Activated T-cell treated with anti-CD3 and anti-CD28 coated beads for 24 hours (primary cell): ENCODE results near the gene CAGE1.
A peak's percentile ranks its signal among the peaks of the same experiment; 100 is the strongest.
"Not testable (repeated sequence)": the region's sequence is repeated elsewhere in the genome, so short reads cannot be mapped to it uniquely, and the experiment has no call there.

Experiments used
- DNase-seq: peaks from one replicate; pipeline ENCODE4 v3.0.0-alpha.2; 2020; ENCODE audit warnings: low read depth

CAGE1 gene

DNA sequence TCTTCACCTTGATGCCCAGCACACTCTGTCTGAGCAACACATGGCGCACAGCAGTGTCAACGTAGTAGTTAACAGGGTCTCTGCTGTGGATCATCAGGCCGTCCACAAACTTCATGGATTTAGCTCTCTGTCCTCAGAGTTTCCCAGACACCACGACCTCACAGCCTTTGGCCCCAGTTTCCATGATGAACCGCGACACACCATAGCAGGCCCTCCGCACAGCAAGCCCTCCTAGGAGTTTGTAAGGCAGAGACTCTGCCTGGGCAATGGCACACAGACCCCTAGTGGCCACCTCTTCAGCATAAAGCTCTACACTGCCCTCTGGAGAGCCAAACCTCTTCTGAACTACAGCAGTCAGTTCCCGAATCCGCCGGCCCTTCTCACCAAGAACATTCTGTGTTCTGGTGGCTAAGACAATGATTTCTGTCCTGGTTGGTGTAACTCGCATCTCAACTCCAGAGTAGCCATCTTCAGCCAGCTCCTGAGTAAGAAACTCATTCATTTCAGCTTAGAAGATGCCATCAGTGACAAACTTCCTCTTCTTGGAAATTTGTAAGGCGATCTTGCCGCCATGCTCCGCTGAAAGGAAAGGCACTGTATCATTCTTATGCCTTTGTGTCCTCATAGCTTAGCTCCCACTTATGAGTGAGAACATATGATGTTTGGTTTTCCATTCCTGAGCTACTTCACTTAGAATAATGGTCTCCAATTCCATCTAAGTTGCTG lies 50.4 kb downstream of the CAGE1 start:
- not testable (repeated sequence) for DNase-seq

DNA sequence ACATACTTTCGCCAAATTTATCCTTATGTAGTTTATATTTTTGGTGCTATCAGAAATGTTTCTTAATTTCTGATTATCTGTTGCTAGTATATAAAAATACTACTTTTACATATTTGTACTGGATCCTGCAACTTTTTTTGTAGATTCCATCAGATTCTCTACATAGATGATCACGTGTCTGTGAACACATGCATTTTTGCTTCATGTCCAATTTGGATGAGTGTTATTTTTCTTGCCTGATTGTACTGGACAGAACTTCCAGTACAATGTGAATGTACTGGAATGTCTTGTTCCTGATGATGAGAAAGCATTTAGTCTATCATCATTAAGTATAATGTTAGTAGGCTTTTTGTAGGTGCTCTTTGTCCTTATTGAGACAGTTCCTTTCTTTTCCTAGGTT lies 51.5 kb downstream of the CAGE1 start:
- DNase-seq: no peak

DNA sequence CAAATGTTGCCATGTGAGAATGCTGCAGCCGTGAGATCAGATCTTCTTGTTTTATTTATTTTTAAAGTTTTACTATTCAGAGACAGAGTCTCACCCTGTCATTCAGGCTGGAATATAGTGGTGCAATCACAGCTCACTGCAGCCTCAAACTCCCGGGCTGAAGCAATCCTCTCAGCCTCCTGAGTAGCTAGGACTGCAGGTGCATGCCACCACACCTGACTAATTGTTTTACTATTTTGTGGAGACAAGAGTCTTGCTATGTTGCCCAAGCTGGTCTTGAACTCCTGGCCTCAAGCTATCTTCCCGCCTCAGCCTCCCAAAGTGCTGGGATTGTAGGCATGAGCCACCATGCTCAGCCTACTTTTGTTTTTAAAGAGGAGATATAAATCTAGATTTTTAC lies 54.0 kb downstream of the CAGE1 start:
- no peak for DNase-seq

DNA sequence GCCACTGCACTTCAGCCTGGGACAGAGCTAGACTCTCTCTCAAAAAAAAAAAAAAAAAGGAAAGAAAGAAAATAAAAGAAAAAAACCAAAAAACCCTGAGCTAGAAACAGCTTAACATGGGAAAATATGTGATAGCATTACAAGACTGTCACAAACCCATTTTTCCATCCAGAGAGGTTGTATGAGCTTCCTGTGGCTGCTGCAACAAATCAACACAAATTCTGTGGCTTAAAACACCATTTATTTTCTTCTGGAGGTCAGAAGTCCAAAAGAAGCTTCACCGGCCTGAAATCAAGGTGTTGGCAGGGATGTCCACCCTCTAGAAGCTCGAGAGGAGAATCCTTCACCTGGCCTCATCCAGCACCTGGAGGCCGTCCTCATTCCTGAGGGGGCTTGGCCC lies 54.9 kb downstream of the CAGE1 start:
- no peak for DNase-seq

DNA sequence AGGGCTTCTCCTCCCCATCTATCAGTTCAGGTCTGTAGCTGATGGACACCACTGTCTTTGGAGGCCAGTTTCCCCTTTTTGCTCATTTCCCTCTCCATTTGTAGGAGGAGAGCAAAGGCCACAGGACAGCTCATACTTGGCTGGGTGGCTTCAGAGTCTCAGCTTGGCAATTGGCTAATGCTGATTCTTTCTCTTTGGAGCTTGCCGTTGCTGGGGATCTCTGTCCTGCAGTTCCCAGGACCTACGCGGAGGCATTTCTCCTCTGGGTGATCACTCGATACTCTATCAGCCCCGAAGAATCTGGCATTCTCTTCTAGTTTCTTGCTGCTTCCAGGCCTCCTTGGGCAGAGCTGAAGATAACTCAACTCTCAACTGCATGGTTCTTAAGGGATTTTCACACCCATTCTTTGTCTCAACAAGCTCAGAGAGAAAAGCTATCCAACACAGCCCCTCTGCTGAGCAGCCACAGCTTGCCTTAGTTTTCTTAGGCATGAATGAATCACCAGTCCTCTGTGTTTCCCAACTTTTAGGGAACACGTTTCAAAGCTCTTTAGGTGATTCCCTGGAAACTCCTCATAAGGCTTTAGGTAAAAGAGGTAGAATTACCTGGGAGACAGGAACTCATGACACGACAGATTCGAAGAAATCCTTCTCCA lies 57.3 kb downstream of the CAGE1 start:
- DNase-seq: no peak

DNA sequence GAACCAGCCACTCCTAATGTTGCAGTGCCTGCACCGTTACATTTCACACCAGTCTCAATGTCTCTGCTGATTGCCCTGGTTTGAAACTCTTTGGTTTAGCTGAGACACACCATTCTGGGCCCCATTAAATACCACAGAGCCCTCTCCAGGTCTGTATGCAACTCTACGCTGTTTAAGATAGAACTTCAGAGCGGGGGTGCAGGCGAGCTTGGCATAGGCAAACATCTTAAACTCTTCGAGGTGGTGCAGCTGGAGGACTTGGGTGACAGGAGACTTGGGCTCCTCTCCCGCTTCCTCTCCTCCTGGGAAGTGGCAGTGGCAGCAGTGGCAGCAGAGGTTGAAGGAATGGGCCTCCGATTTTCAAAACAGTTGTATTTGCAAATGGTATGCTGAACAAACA lies 58.1 kb downstream of the CAGE1 start:
- DNase-seq: no peak

DNA sequence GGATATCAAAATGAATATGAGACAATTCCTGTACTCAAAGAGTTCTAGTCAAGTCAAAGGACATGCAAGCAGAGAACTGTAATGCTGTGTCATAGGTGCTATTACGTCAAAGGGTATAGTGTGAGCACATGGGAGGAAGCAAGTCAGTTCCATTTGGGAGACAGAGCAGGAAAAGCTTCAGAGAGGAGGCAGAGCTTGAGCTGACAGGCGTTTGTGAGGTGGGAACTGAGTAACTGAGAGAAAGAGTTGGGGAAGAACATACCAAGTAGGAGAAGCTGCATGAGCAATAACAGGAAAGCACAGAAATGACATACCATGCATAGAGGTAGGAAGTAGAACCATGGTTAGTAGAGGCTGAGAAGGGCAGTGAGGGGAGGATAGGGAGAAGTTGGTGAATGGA lies 61.3 kb downstream of the CAGE1 start:
- DNase-seq: no peak

DNA sequence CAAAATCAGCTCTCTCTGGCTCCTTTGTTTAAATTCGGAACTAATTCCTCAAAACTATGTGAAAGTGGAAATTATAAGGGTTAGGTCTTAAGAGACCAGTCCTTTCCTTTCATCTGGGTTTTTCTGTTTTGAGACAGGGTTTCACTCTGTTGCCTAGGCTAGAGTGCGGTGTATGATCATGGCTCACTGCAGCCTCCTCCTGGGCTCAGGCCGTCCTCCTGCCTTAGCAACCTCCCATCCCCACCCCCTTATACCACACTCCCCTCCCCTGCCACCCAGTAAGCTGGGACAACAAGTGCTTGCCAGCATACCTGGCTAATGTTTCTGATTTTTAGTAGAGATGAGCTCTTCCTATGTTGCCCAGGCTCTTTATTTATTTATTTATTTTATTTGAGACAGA lies 63.8 kb downstream of the CAGE1 start:
- no peak for DNase-seq

DNA sequence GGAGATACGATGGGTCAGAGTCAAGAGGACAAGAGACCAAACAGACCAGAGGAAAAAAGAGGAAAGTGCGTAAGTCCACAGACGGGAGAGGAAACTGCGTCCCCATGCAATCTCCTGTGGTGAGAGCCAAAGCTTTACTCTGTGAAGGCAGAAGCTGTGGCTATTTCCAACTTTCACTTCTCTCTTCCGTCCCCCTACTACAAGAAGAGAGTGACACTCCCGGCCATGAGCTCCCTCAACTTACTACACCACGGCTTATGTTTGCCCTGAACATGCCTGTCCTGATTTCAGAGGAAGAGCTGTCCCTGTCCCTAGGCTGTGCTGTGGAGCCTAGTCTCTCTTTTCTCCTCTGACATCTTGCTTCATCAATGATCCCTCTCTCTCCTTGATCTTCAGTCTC lies 65.0 kb downstream of the CAGE1 start:
- no peak for DNase-seq

DNA sequence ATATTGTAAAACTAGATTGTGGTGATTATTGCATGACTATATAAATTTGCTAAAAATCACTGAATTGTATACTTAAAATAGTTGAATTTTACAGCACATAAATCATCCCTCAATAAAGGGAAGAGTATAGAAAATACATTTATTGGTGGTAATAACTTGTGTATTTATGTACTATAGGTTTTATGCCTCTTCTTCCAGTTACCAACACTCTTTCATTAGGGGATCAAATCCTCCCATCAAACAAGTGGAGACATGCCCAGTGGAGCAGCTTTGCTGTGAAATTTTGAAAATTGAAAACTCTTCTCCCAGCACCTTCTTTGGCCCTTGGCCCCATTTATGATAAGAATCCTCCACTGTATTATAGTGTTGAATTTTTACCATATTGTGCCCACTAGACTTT lies 66.5 kb downstream of the CAGE1 start:
- no peak for DNase-seq

DNA sequence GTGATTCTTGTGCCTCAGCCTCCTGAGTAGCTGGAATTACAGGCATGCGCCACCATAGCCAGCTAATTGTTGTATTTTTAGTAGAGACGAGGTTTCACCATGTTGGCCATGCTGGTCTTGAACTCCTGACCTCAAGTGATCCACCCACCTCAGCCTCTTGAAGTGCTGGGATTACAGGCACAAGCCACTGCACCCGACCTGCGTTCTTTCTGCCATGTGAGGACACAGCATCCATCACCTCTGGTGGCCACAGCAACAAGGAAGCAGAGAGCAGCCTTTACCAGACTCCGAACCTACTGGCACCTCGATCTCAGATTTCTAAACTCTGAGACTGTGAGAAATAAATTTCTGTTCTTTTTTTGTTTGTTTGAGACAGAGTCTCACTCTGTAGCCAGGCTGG lies 67.7 kb downstream of the CAGE1 start:
- not testable (repeated sequence) for DNase-seq

DNA sequence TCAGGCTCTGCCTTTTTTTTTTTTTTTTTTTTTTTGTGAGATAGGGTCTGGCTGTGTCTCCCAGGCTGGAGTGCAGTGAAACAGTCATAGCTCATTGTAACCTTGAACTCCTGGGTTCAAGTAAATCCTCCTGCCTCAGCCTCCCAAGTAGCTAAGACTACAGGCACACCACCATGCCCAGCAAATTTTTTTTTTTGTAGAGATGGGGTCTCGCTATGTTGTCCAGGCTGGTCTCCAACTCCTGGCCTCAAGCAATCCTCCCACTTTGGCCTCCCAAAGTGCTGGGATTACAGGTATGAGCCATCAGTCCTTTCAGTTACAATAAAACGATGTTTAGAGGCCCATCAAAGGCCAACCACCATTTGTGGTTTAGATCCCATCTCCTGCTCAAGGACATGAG lies 70.1 kb downstream of the CAGE1 start:
- not testable (repeated sequence) for DNase-seq

DNA sequence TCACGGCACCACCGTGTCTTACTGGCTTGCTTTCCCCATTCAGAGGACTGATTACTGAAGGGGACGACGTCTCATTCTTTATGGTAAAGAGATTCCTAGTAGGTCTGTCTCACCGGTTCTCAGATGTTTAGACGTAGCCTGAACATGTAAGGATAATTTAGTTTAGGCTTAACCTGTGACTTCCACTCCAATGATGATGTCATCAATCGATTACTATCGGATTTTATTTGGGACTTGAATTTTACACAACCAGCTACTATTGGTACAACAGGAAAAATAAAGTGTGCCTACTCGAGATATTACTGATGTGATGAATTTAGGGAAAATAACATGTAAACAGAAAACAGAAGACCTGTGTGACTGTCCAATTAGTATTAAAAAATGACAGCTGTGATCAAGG lies 72.0 kb downstream of the CAGE1 start:
- no peak for DNase-seq

DNA sequence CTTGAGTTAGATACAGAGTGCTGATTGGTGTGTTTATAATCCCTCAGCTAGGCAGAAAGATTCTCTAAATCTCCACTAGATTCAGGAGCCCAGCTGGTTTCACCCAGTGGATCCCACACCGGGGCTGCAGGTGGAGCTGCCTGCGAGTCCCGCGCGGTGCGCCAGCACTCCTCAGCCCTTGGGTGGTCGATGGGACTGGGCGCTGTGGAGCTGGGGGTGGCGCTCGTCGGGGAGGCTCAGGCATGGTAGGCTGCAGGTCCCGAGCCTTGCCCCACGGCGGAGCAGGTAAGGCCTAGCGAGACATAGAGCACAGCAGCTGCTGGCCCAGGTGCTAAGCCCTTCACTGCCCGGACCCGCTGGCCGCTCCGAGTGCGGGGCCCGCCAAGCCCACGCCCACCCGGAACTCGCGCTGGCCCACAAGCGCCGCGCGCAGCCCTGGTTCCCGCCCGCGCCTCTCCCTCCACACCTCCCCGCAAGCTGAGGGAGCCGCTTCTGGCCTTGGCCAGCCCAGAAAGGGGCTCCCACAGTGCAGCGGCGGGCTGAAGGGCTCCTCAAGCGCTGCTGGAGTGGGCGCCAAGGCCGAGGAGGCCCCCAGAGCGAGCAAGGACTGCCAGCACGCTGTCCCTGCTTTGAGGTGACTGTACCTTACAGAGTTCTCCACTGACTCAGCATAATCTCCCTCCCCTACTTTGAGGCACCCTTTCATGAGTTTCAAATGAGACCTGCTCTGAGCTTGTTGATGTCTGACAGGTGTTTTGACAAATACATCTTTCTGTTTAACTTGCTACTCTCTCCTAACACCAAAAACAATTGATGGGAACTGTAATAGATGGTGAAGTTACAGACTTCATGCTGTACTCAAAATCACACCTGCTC lies 72.6 kb downstream of the CAGE1 start:
- DNase-seq: no peak

DNA sequence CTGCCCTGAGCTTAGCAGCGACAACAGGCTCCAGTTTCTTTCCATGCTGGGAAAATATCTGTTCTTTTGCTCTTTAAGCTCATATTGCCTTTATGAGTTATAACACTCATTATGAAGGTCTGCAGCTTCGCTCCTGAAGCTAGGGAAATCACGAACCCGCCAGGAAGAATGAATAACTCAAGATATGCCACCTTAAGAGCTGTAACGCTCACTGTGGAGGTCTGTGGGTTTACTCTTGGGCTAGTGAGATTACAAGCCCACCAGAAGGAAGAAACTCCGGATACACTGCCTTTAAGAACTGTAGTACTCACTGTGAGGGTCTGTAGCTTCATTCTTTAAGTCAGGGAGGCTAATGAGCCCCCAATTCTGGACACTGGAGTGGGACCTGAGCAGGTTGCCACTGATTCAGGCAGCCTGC lies 73.6 kb downstream of the CAGE1 start:
- DNase-seq: no peak

DNA sequence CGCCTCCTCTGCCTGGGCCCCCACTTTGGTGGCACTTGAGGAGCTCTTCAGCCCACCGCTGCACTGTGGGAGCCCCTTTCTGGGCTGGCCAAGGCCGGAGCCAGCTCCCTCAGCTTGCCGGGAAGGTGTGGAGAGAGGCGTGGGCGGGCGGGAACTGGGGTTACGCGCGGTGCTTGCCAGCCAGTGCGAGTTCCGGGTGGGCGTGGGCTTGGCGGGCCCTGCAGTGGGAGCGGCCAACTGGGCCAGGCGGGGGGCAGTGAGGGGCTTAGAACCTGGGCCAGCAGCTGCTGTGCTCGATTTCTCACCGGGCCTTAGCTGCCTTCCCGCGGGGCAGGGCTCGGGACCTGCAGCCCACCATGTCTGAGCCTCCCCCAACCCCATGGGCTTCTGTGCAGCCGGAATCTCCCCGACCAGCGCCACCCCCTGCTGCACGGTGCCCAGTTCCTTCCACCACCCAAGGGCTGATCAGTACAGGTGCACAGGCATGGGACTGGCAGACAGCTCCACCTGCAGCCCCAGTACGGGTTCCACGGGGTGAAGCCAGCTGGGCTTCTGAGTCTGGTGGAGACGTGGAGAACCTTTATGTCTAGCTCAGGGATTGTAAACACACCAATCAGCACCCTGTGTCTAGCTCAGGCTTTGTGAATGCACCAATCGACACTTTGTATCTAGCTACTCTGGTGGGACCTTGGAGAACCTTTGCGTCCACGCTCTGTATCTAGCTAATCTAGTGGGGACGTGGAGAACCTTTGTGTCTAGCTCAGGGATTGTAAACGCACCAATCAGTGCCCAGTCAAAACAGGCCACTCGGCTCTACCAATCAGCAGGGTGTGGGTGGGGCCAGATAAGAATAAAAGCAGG lies 74.2 kb downstream of the CAGE1 start:
- DNase-seq: not testable (repeated sequence)

DNA sequence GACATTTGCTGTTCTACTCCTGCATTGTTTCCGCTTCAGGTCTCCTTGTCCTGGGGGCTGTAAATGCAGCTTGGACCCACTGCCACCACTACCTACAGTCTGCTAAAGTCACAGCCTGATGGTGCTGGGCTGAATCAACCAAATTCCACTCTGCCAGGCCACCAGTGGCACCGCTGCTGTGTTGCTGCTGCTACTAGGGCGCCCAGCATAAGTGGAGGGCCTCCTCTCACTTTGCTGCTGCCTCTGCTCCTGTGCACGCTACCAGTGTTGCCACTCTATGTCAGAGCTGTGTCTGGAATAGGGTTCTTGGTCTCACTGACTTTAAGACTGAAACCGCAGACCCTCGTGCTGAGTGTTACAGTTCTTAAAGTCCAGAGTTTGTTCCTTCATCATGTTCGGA lies 75.1 kb downstream of the CAGE1 start:
- DNase-seq: no peak

DNA sequence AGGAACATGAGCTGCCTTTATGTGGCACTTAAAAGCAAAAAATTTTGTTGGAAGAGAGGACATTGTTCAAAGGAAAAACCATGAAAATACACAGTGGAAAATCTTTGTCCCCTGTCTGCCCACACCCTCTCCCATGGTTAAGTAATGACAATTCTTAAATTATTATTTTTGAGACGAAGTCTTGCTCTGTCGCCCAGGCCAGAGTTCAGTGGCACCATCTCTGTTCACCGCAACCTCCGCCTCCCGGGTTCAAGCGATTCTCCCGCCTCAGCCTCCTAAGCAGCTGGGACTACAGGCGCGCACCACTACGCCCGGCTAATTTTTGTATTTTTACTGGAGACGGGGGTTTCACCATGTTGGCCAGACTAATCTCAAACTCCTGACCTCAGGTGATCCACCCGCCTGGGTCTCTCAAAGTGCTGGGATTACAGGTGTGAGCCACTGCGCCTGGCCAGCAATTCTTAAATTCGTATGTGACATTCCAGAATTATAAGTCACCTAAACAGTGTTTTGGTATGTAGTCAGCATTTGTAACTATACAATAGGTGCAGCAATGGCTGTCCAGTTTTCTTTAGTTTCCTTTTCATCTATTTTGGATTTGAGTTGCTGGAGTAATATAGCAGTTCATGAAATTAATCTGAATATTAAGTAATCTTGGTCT lies 75.9 kb downstream of the CAGE1 start:
- no peak for DNase-seq

DNA sequence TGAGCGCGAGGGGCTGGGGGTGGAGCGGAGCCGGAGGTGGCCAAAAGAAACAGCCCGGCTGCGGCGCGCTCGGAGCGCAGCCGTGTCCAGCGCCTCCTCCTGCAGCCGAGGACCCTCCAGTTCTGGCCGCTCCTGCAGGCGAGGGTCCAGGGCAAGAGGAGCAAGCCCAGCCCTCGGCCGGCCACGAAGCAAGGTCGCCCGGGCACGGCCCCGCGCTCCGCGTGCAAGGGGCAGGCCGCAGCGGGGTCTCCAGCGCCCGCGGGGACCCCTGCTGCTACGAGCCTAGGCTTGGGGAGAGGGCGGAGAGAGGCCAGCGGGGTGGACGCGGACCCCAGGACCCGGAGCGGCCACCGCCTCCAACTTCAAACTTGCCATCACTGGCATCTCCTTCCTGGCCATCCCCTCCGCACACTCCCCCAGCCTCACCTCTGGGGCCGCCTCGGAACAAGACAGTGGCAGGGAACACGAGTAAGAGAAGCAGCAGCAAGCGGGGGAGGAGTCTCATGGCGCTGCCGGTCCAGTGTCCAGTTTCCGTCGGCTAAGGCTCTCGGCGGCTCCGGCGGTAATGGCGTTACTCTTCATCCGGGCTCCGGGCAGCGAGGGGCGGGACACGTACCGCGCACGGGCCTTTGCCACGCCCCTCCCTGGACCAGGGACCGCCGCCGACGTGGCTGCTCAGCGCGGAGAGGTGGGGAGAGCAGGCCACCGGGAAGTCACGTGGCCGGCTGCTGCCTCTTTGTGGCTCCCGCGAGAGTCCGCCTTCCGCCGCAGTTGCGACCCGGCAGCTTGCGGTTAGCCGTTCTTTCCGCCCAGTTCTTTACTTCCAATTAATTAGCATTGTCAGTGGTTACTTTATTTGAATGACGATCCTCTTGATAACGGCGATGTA lies 76.7 kb downstream of the CAGE1 start, which contains the start of gene SSR1:
TSS of gene SSR1 (minus strand) at position 584 of the 889 bp plus-strand sequence. CDS start at position 505, 79 bp downstream.
- peak; percentile 92 for DNase-seq

DNA sequence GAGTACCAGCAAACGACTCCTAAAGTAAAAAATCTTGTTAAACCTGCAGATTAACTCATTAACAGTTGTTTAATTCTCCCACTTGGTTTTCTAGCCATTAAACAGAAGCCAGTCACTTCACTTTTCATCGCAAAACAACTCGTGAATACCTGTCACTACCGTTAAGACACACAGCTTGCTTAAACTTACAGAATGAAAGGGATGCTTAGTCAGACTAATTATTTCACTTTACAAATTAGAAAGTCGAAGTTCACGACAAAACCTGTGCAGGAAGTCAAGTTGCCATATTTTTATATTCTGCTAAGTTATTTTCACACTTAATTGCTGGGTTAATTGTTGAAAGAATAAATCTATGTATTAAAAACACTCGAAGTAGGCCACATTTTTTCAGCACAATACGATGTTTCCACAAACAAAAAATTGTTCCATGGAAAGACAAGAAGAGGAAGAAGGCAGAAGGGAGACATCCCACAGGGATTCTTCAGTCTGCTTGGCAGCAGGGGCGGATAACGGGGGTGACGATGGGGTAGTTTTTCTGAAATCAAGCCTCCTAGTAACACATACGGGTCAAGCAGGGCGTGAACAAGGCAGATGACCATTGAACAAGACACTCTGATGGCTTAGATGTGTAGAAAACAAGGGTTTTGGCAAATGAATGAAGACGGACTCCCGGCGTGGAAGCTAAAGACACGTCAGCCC lies 77.5 kb downstream of the CAGE1 start:
- peak; percentile 26 for DNase-seq
